ENCODE measurements around the gene ATXN1.

DNA sequence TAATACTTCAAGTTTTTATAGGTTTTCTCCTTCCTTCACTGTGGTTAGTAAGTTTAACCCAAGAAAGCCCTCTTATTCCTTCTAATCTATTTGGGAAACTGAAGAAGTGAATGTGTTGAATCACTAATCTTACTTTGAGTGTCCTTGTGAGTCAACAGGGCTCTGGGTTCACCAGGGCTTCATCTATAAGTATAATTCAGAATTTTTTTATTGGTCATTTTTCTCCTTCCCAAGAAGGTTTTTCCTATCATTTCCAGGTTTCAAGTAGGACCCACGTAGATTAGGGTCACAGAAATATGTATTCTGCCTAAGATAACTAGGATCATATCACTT is 191.1 kb downstream of the ATXN1 start:
- TF ChIP-seq EZH2 (IDR thresholded peaks at IDR 0.05; ENCODE audit: insufficient read depth, poor library complexity, severe bottlenecking): no peak
- TF ChIP-seq EZH2phosphoT487 (IDR thresholded peaks at IDR 0.05; ENCODE audit: insufficient read depth, low read depth): no peak

Data from GM23248 (cell line).